Lower leg skin (tissue), 4 donors: ENCODE measurements around the gene PASK. TPM values are rescaled to one million over a fixed set of nuclear protein-coding genes. Genes with fewer than 3 reads are reported as not detected.
A peak's percentile ranks its signal among the peaks of the same experiment; 100 is the strongest.

Source experiments
- DNase-seq, 2 donors: peaks; one replicate each; pipeline ENCODE4 v3.0.0-alpha.2; 2019; ENCODE audit warnings: low spot score in 2 of 2
- H3K4me3 ChIP-seq: fragments of 200-600 bp; sonication (generic); 2 replicates; pipeline ENCODE4 v1.5.1; 2017; ENCODE audit warnings: mild to moderate bottlenecking, low read depth; ENCODE audit not compliant: poor library complexity, severe bottlenecking
- CTCF ChIP-seq, 3 donors: fragments of 450-650 bp; IDR thresholded peaks; one replicate each; pipeline ENCODE4 v1.5.1; 2016; ENCODE audit warnings: antibody characterized with exemption in 3 of 3, mild to moderate bottlenecking in 3 of 3, moderate library complexity in 2 of 3
- POLR2A ChIP-seq, 2 donors: fragments of 450-650 bp; IDR thresholded peaks; one replicate each; pipeline ENCODE4 v1.6.1; 2016 to 2017; ENCODE audit warnings: antibody characterized with exemption in 2 of 2, mild to moderate bottlenecking in 1 of 2, moderate library complexity in 1 of 2
- whole genome bisulfite sequencing, 2 donors: methylation state at CpG; one replicate each; pipeline ENCODE4 v1.1.5; 2018; 5-methylcytosine and 5-hydroxymethylcytosine counted together
- intact Hi-C: fragments of 100-400 bp; cut with DNase I; formaldehyde crosslinking; loops from one replicate; pipeline ENCODE4 v1.15.0; 2023; ENCODE audit warnings: low total_unique reads
- total RNA-seq, 4 donors: library from RNA; depleted of rRNA; stranded (reverse); fragments of >200 nt; gene quantifications; one replicate each; pipeline ENCODE4 v1.1.0, GENCODE V29; 2016

Gene PASK
- total RNA-seq, 4 donors from 2014 or later, result 4.8 to 11.9 (median 6.5) TPM

GRCh38 chr2:241067501-241068135 lies 81.7 kb downstream of the PASK start:
- TF ChIP-seq POLR2A (IDR thresholded peaks at IDR 0.05), result no peak
- no peak for TF ChIP-seq CTCF (IDR thresholded peaks at IDR 0.05)
- WGBS, 2 donors, result 91 to 93% methylated on average over 19 to 21 of the region's 21 CpGs
- DNase-seq, result peak; percentile 10 to 70
- no peak overlapping the region for H3K4me3 ChIP-seq
- intact Hi-C loops, result no loop called here

- intact Hi-C loops, result no loop called here
- no peak overlapping the region for H3K4me3 ChIP-seq
- DNase-seq, result peak in 1 of 2 donors; percentile 85
- 79 to 84% methylated on average over 7 to 15 of the region's 15 CpGs for WGBS, 2 donors
- TF ChIP-seq POLR2A (IDR thresholded peaks at IDR 0.05) (no peak), CTCF (IDR thresholded peaks at IDR 0.05) (no peak)
Measured at GRCh38 chr2:241066893-241067341, 82.4 kb downstream of the PASK start.

- WGBS, 2 donors, result 90 to 94% methylated on average over 21 of the region's 21 CpGs
- intact Hi-C loops, result no loop called here
Measured at GRCh38 chr2:241066171-241066892, 82.9 kb downstream of the PASK start.

GRCh38 chr2:241065355-241065803 lies 83.9 kb downstream of the PASK start:
- H3K4me3 ChIP-seq, result no peak overlapping the region
- 88 to 91% methylated on average over 22 to 27 of the region's 27 CpGs for WGBS, 2 donors
- TF ChIP-seq CTCF (IDR thresholded peaks at IDR 0.05) (no peak), POLR2A (IDR thresholded peaks at IDR 0.05) (no peak)
- peak in 1 of 2 donors; percentile 80 for DNase-seq
- intact Hi-C loops, result no loop called here

More at GRCh38 chr2:241066171-241066892, 82.9 kb downstream of the PASK start:
- H3K4me3 ChIP-seq, result no peak overlapping the region
- TF ChIP-seq POLR2A (IDR thresholded peaks at IDR 0.05), result no peak
- no peak for TF ChIP-seq CTCF (IDR thresholded peaks at IDR 0.05)
- DNase-seq, result peak in 1 of 2 donors; percentile 76

- intact Hi-C loops, result no loop called here
- DNase-seq, result no peak
- no peak for TF ChIP-seq POLR2A (IDR thresholded peaks at IDR 0.05)
- no peak for TF ChIP-seq CTCF (IDR thresholded peaks at IDR 0.05)
- WGBS, 2 donors, result 92 to 94% methylated on average over 22 to 23 of the region's 23 CpGs
- H3K4me3 ChIP-seq, result no peak overlapping the region
Measured at GRCh38 chr2:241064802-241065354, 84.4 kb downstream of the PASK start.
